HG03097 (cell line): ENCODE measurements around the gene MYNN.

Experiments used
- ATAC-seq: cut with Tn5 transposase; IDR thresholded peaks from one replicate; pipeline ENCODE4 v1.9.1; 2021; ENCODE audit not compliant: unreplicated experiment, low FRiP score

MYNN gene

GRCh38 chr3:169774186-169774585 lies 990 bp downstream of the MYNN start:
- no peak for ATAC-seq

- no peak for ATAC-seq
These were observed 4.6 kb downstream of the MYNN start for GRCh38 chr3:169777822-169778221.

GRCh38 chr3:169780742-169781141 lies 7.5 kb downstream of the MYNN start:
- no peak for ATAC-seq

GRCh38 chr3:169781209-169781855 lies 8.1 kb downstream of the MYNN start:
- no peak for ATAC-seq

- ATAC-seq: no peak
These were observed 13.9 kb downstream of the MYNN start for GRCh38 chr3:169787120-169787519.

GRCh38 chr3:169787791-169788190 lies 14.6 kb downstream of the MYNN start:
- ATAC-seq: no peak

- no peak for ATAC-seq
These were observed 17.0 kb downstream of the MYNN start for GRCh38 chr3:169790219-169790618.

GRCh38 chr3:169790687-169791429 lies 17.7 kb downstream of the MYNN start:
- ATAC-seq: no peak

- no peak for ATAC-seq
These were observed 19.2 kb downstream of the MYNN start for GRCh38 chr3:169792359-169792758.

GRCh38 chr3:169804681-169805080 lies 31.5 kb downstream of the MYNN start:
- no peak for ATAC-seq

- ATAC-seq: no peak
These were observed 36.1 kb downstream of the MYNN start for GRCh38 chr3:169809230-169809795.

- no peak for ATAC-seq
These were observed 38.6 kb downstream of the MYNN start for GRCh38 chr3:169811631-169812331.

GRCh38 chr3:169812332-169813235 lies 39.4 kb downstream of the MYNN start, which contains the start of the genes LRRC34 and LRRIQ4:
TSS of gene LRRC34 (minus strand) at chr3:169812904. CDS start at chr3:169812548, 356 bp downstream.
TSS of gene LRRIQ4 (plus strand) at chr3:169812870. CDS start at chr3:169821922, 9,052 bp downstream.
- peak; percentile 67 for ATAC-seq

- no peak for ATAC-seq
These were observed 40.1 kb downstream of the MYNN start for GRCh38 chr3:169813278-169813677.

- peak; percentile 89 for ATAC-seq
These were observed 40.7 kb downstream of the MYNN start for GRCh38 chr3:169813757-169814517.

GRCh38 chr3:169815590-169816150 lies 42.5 kb downstream of the MYNN start:
- ATAC-seq: no peak

- ATAC-seq: no peak
These were observed 45.1 kb downstream of the MYNN start for GRCh38 chr3:169818316-169818715.

GRCh38 chr3:169822091-169822490 lies 48.9 kb downstream of the MYNN start:
- ATAC-seq: no peak

GRCh38 chr3:169822540-169822939 lies 49.3 kb downstream of the MYNN start:
- ATAC-seq: no peak
